Mesodermal cell (in vitro differentiated cells): Measurements from ENCODE around the gene ALK.

Source experiments
- H3K27ac ChIP-seq: 2 replicates; pipeline ENCODE4 v1.7.0; 2013; ENCODE audit warnings: mild to moderate bottlenecking, low read depth, low read length, moderate library complexity; ENCODE audit not compliant: severe bottlenecking
- H3K36me3 ChIP-seq: 2 replicates; pipeline ENCODE4 v1.7.1; 2013; ENCODE audit warnings: mild to moderate bottlenecking, low read length, moderate library complexity; ENCODE audit not compliant: control insufficient read depth, insufficient read depth
- H3K4me1 ChIP-seq: one replicate; pipeline ENCODE4 v1.7.1; 2013; ENCODE audit warnings: mild to moderate bottlenecking, low read length; ENCODE audit not compliant: insufficient read depth, control insufficient read depth, poor library complexity, severe bottlenecking
- H3K4me3 ChIP-seq: 2 replicates; pipeline ENCODE4 v1.7.0; 2013; ENCODE audit warnings: low read length, control low read depth, mild to moderate bottlenecking; ENCODE audit not compliant: insufficient read depth, poor library complexity, severe bottlenecking; ENCODE audit errors: extremely low read depth
- H3K9me3 ChIP-seq: 2 replicates; pipeline ENCODE4 v1.7.1; 2013; ENCODE audit warnings: mild to moderate bottlenecking, low read length, moderate library complexity; ENCODE audit not compliant: control insufficient read depth
- WGBS, 2 experiments: methylation state at CpG; one replicate each; pipeline ENCODE4 v1.1.5; 2013; ENCODE audit warnings: missing lambda C conversion rate in 2 of 2; ENCODE audit not compliant: insufficient coverage in 2 of 2; 5-methylcytosine and 5-hydroxymethylcytosine counted together

ALK gene

GRCh38 chr2:29526587-29527586 lies 394.5 kb downstream of the ALK start:
- H3K27ac ChIP-seq: no peak overlapping the region
- 87 to 92% methylated on average over 4 to 6 of the region's 7 CpGs for WGBS, 2 experiments
- peaks cover 6% of the 10 kb centered on the region for H3K4me1 ChIP-seq
- no peaks in the 10 kb centered on the region for H3K36me3 ChIP-seq
- no peaks in the 10 kb centered on the region for H3K9me3 ChIP-seq
- H3K4me3 ChIP-seq: no peak overlapping the region

GRCh38 chr2:29525921-29526320 lies 395.5 kb downstream of the ALK start:
- no peak overlapping the region for H3K27ac ChIP-seq
- 92% methylated on average over 2 of the region's 2 CpGs; no CpG with 5 or more reads in 1 of the 2 experiments for WGBS, 2 experiments

GRCh38 chr2:29524652-29525051 lies 396.7 kb downstream of the ALK start:
- 78 to 95% methylated on average over 1 of the region's 1 CpG for WGBS, 2 experiments
- H3K27ac ChIP-seq: no peak overlapping the region
- H3K36me3 ChIP-seq: no peaks in the 10 kb centered on the region
- no peaks in the 10 kb centered on the region for H3K9me3 ChIP-seq
- H3K4me3 ChIP-seq: no peak overlapping the region
- peaks cover 6% of the 10 kb centered on the region for H3K4me1 ChIP-seq

More at GRCh38 chr2:29525921-29526320, 395.5 kb downstream of the ALK start:
- Histone ChIP-seq H3K4me1 (peaks cover 6% of the 10 kb centered on the region), H3K36me3 (no peaks in the 10 kb centered on the region), H3K4me3 (no peak overlapping the region), H3K9me3 (no peaks in the 10 kb centered on the region)

GRCh38 chr2:29522951-29523669 lies 398.3 kb downstream of the ALK start:
- Histone ChIP-seq H3K4me1 (peaks cover 6% of the 10 kb centered on the region), H3K4me3 (no peak overlapping the region), H3K36me3 (no peaks in the 10 kb centered on the region), H3K9me3 (no peaks in the 10 kb centered on the region), H3K27ac (no peak overlapping the region)
- WGBS, 2 experiments: 92 to 97% methylated on average over 4 to 5 of the region's 5 CpGs

- Histone ChIP-seq H3K27ac (no peak overlapping the region), H3K4me3 (no peak overlapping the region), H3K36me3 (no peaks in the 10 kb centered on the region), H3K9me3 (no peaks in the 10 kb centered on the region), H3K4me1 (peaks cover 6% of the 10 kb centered on the region)
- 85 to 91% methylated on average over 4 of the region's 5 CpGs for WGBS, 2 experiments
Measured at GRCh38 chr2:29520001-29520400, 401.4 kb downstream of the ALK start.

- Histone ChIP-seq H3K9me3 (no peaks in the 10 kb centered on the region), H3K4me1 (peaks cover 6% of the 10 kb centered on the region), H3K36me3 (no peaks in the 10 kb centered on the region), H3K27ac (no peak overlapping the region), H3K4me3 (no peak overlapping the region)
- WGBS, 2 experiments: 91 to 97% methylated on average over 2 to 3 of the region's 3 CpGs
Measured at GRCh38 chr2:29519338-29519925, 402.0 kb downstream of the ALK start.

GRCh38 chr2:29518646-29519337 lies 402.6 kb downstream of the ALK start:
- Histone ChIP-seq H3K4me3 (no peak overlapping the region), H3K27ac (no peak overlapping the region), H3K36me3 (no peaks in the 10 kb centered on the region), H3K4me1 (peaks cover 6% of the 10 kb centered on the region), H3K9me3 (no peaks in the 10 kb centered on the region)
- WGBS, 2 experiments: no CpG with 5 or more reads among the region's 1 CpG

- WGBS, 2 experiments: 100% methylated on average over 1 to 2 of the region's 2 CpGs
- Histone ChIP-seq H3K4me3 (no peak overlapping the region), H3K9me3 (no peaks in the 10 kb centered on the region), H3K36me3 (no peaks in the 10 kb centered on the region), H3K27ac (no peak overlapping the region), H3K4me1 (peaks cover 6% of the 10 kb centered on the region)
Measured at GRCh38 chr2:29518010-29518409, 403.4 kb downstream of the ALK start.

GRCh38 chr2:29517413-29517812 lies 404.0 kb downstream of the ALK start:
- no peaks in the 10 kb centered on the region for H3K36me3 ChIP-seq
- H3K4me1 ChIP-seq: peaks cover 2% of the 10 kb centered on the region
- no peaks in the 10 kb centered on the region for H3K9me3 ChIP-seq
- 100% methylated on average over 1 of the region's 2 CpGs; no CpG with 5 or more reads in 1 of the 2 experiments for WGBS, 2 experiments
- H3K27ac ChIP-seq: no peak overlapping the region
- H3K4me3 ChIP-seq: no peak overlapping the region

GRCh38 chr2:29516767-29517166 lies 404.6 kb downstream of the ALK start:
- no peak overlapping the region for H3K27ac ChIP-seq
- no peak overlapping the region for H3K4me3 ChIP-seq
- no peaks in the 10 kb centered on the region for H3K4me1 ChIP-seq
- WGBS, 2 experiments: 52 to 83% methylated on average over 1 to 2 of the region's 2 CpGs
- H3K9me3 ChIP-seq: no peaks in the 10 kb centered on the region
- H3K36me3 ChIP-seq: no peaks in the 10 kb centered on the region
